H9 (cell line): ENCODE data around the gene ATF5. TPM values are rescaled to one million over a fixed set of nuclear protein-coding genes. Genes with fewer than 3 reads are reported as not detected.

Source experiments
- DNase-seq: peaks from one replicate; pipeline ENCODE4 v3.0.0-alpha.2; 2017
- H2AFZ ChIP-seq: one replicate; pipeline ENCODE4 v1.6.1; 2013; ENCODE audit warnings: mild to moderate bottlenecking, low read length, control low read depth, moderate library complexity
- H2AK5ac ChIP-seq: 2 replicates; pipeline ENCODE4 v1.6.1; 2013; ENCODE audit warnings: low read length, control low read depth, mixed read lengths; ENCODE audit not compliant: insufficient read length
- H2BK120ac ChIP-seq: one replicate; pipeline ENCODE4 v1.6.1; 2013; ENCODE audit warnings: low read depth, mild to moderate bottlenecking, low read length, control low read depth, inconsistent platforms; ENCODE audit not compliant: poor library complexity, severe bottlenecking
- H2BK12ac ChIP-seq: 2 replicates; pipeline ENCODE4 v1.6.1; 2013; ENCODE audit warnings: low read length, control low read depth, mixed read lengths, low read depth; ENCODE audit not compliant: insufficient read length
- H2BK15ac ChIP-seq: 2 replicates; pipeline ENCODE4 v1.6.1; 2013; ENCODE audit warnings: low read depth, low read length, control low read depth
- H2BK20ac ChIP-seq: one replicate; pipeline ENCODE4 v1.6.1; 2013; ENCODE audit warnings: low read depth, mild to moderate bottlenecking, low read length, control low read depth, inconsistent platforms; ENCODE audit not compliant: poor library complexity, severe bottlenecking
- H2BK5ac ChIP-seq: 2 replicates; pipeline ENCODE4 v1.6.1; 2013; ENCODE audit warnings: low read length, control low read depth, mixed read lengths; ENCODE audit not compliant: insufficient read length
- H3K14ac ChIP-seq: 2 replicates; pipeline ENCODE4 v1.6.1; 2013; ENCODE audit warnings: low read length, control low read depth; ENCODE audit not compliant: insufficient read depth
- H3K18ac ChIP-seq: 2 replicates; pipeline ENCODE4 v1.6.1; 2013; ENCODE audit warnings: low read depth, mild to moderate bottlenecking, mixed read lengths, low read length, control low read depth; ENCODE audit not compliant: insufficient read length
- H3K23ac ChIP-seq: 2 replicates; pipeline ENCODE4 v1.6.1; 2013; ENCODE audit warnings: low read length, control low read depth, mixed read lengths, low read depth; ENCODE audit not compliant: insufficient read length
- H3K23me2 ChIP-seq: 2 replicates; pipeline ENCODE4 v1.6.1; 2013; ENCODE audit warnings: low read depth, mild to moderate bottlenecking, mixed read lengths, low read length, control low read depth; ENCODE audit not compliant: insufficient read length, poor library complexity, severe bottlenecking
- H3K27ac ChIP-seq: 2 replicates; pipeline ENCODE4 v1.5.1; 2013; ENCODE audit warnings: low read length, control low read depth, mixed read lengths, low read depth; ENCODE audit not compliant: insufficient read length
- H3K27me3 ChIP-seq: 2 replicates; pipeline ENCODE4 v1.6.1; 2013; ENCODE audit warnings: low read length, control low read depth, inconsistent platforms; ENCODE audit not compliant: insufficient read depth
- H3K4ac ChIP-seq: 2 replicates; pipeline ENCODE4 v1.6.1; 2013; ENCODE audit warnings: low read depth, mild to moderate bottlenecking, control low read depth, inconsistent platforms, low read length, moderate library complexity
- H3K4me1 ChIP-seq: 2 replicates; pipeline ENCODE4 v1.6.1; 2013; ENCODE audit warnings: low read length, control low read depth, inconsistent platforms; ENCODE audit not compliant: insufficient read depth
- H3K4me2 ChIP-seq: 2 replicates; pipeline ENCODE4 v1.6.1; 2013; ENCODE audit warnings: low read length, control low read depth, mixed read lengths; ENCODE audit not compliant: insufficient read length, insufficient read depth
- H3K56ac ChIP-seq: 2 replicates; pipeline ENCODE4 v1.6.1; 2013; ENCODE audit warnings: low read depth, mild to moderate bottlenecking, mixed read lengths, low read length, control low read depth; ENCODE audit not compliant: insufficient read length
- H3K79me1 ChIP-seq: 2 replicates; pipeline ENCODE4 v1.6.1; 2013; ENCODE audit warnings: low read depth, mild to moderate bottlenecking, moderate library complexity, low read length, control low read depth, inconsistent platforms; ENCODE audit not compliant: insufficient read depth, poor library complexity, severe bottlenecking
- H3K79me2 ChIP-seq: 2 replicates; pipeline ENCODE4 v1.6.1; 2013; ENCODE audit warnings: low read length, control low read depth, inconsistent platforms; ENCODE audit not compliant: insufficient read depth
- H3K9ac ChIP-seq: 2 replicates; pipeline ENCODE4 v1.6.1; 2013; ENCODE audit warnings: low read length, control low read depth, mixed read lengths; ENCODE audit not compliant: insufficient read length; ENCODE audit errors: extremely low read depth
- H3K9me3 ChIP-seq: one replicate; pipeline ENCODE4 v1.6.1; 2013; ENCODE audit warnings: low read depth, low read length, inconsistent platforms; ENCODE audit not compliant: control insufficient read depth
- H3T11ph ChIP-seq: one replicate; pipeline ENCODE4 v1.6.1; 2013; ENCODE audit warnings: mild to moderate bottlenecking, low read length, control low read depth, inconsistent platforms
- H4K20me1 ChIP-seq: one replicate; pipeline ENCODE4 v1.6.1; 2013; ENCODE audit not compliant: control insufficient read depth, insufficient read length, insufficient read depth
- H4K5ac ChIP-seq: 2 replicates; pipeline ENCODE4 v1.6.1; 2013; ENCODE audit warnings: low read depth, mild to moderate bottlenecking, mixed read lengths, low read length, control low read depth; ENCODE audit not compliant: insufficient read length
- H4K8ac ChIP-seq: replicated peaks from 2 replicates; pipeline ENCODE4 v1.6.1; 2013; ENCODE audit warnings: low read length, control low read depth, mixed read lengths, low read depth; ENCODE audit not compliant: insufficient read length
- H4K91ac ChIP-seq: 2 replicates; pipeline ENCODE4 v1.6.1; 2013; ENCODE audit warnings: low read depth, mild to moderate bottlenecking, moderate library complexity, mixed read lengths, low read length, control low read depth; ENCODE audit not compliant: insufficient read length
- H3K27ac Mint-ChIP-seq, 3 experiments: 2 replicates in 2 of 3; 3 replicates in 1 of 3; pipeline ENCODE4 v1.8.0; 2020 to 2021; ENCODE audit warnings: mixed read lengths in 3 of 3, mild to moderate bottlenecking in 1 of 3, moderate library complexity in 1 of 3
- H3K27me3 Mint-ChIP-seq: 2 replicates; pipeline ENCODE4 v1.8.0; 2021; ENCODE audit warnings: low read depth, mild to moderate bottlenecking, moderate library complexity, mixed read lengths
- H3K36me3 Mint-ChIP-seq, 3 experiments: 2 replicates in 2 of 3; 3 replicates in 1 of 3; pipeline ENCODE4 v1.8.0; 2020 to 2021; ENCODE audit warnings: low read depth in 3 of 3, mixed read lengths in 3 of 3; ENCODE audit not compliant: insufficient read depth in 1 of 3
- H3K4me1 Mint-ChIP-seq, 2 experiments: 2 replicates each; pipeline ENCODE4 v1.8.0; 2020; ENCODE audit warnings: mixed read lengths in 2 of 2
- H3K4me3 Mint-ChIP-seq, 2 experiments: 2 replicates in 1 of 2; 3 replicates in 1 of 2; pipeline ENCODE4 v1.8.0; 2020 to 2021; ENCODE audit warnings: mild to moderate bottlenecking in 2 of 2, mixed read lengths in 2 of 2, moderate library complexity in 1 of 2
- H3K9me3 Mint-ChIP-seq, 2 experiments: 2 replicates in 1 of 2; 3 replicates in 1 of 2; pipeline ENCODE4 v1.8.0; 2020; ENCODE audit warnings: mild to moderate bottlenecking in 2 of 2, mixed read lengths in 2 of 2, moderate library complexity in 1 of 2
- WGBS: extraction: QIAGEN DNeasy Blood & Tissue Kit; methylation state at CpG from one replicate; pipeline ENCODE4 v1.1.7; 2013; ENCODE audit warnings: missing lambda C conversion rate, low lambda C conversion rate, mixed read lengths; ENCODE audit not compliant: insufficient read length; ENCODE audit errors: extremely low coverage; 5-methylcytosine and 5-hydroxymethylcytosine counted together
- total RNA-seq: library from RNA; stranded (reverse); gene quantifications from 2 replicates; pipeline ENCODE4 v1.2.1, GENCODE V29; 2021
- TF ChIP-seq, protein P1 (sequence below): fragments of 200-600 bp; sonication (generic); conservative IDR thresholded peaks from 3 replicates; pipeline ENCODE4 v1.8.0; 2021; ENCODE audit warnings: antibody characterized with exemption, mild to moderate bottlenecking

The ATF5 gene
- total RNA-seq, 1 experiment from 2014 or later: 18.5 TPM

DNA sequence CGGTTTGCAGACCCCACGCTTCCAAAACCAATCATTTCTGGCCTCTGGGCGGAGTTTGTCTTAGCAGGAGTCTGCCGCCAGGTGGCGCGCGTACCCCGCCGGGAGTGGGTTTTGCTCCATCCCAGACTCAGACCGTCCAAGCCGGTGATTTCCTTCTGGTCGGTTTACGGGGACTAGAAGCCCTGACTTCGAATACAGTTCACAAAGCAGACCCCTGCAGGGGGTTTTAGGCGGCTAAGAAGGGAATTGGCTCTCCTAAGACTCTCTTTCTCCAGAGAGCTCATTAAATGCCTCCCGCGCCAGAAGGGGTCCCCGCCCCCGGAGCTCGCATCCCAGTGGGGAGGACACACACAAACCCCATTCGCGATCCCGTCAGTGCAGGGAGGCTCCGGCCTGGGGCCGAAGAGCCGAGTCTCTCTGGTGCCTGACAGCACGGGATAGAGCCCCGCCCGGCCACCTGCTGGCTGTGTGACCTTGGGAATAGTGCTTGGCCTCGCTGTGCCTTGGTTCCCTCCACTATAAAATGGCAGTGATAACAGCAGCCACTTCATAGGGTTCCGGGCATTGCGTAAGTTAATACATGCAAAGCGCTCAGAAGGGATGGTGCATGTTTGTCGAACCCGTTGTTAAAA, 8.9 kb downstream of the ATF5 start:
- Histone ChIP-seq H3K56ac (no peak overlapping the region), H3K9me3 (no peaks in the 10 kb centered on the region), H2BK20ac (no peak overlapping the region), H3K9ac (no peak overlapping the region), H3K14ac (no peak overlapping the region), H3K27ac (no peak overlapping the region), H3K18ac (no peak overlapping the region), H2BK5ac (no peak overlapping the region), H3K4me2 (no peak overlapping the region), H4K5ac (no peak overlapping the region), H3K23me2 (no peaks in the 10 kb centered on the region), H3K23ac (no peak overlapping the region), H4K8ac (no peak overlapping the region), H3K4me1 (no peaks in the 10 kb centered on the region), H3T11ph (no peak overlapping the region), H3K4ac (no peak overlapping the region), H3K79me1 (no peaks in the 10 kb centered on the region), H4K20me1 (no peaks in the 10 kb centered on the region), H2BK15ac (no peak overlapping the region), H2BK120ac (no peak overlapping the region), H2AFZ (no peak overlapping the region), H2AK5ac (no peak overlapping the region), H3K27me3 (no peaks in the 10 kb centered on the region), H2BK12ac (no peak overlapping the region), H4K91ac (no peak overlapping the region), H3K79me2 (no peaks in the 10 kb centered on the region)
- peaks cover 4 to 6% (median 6%) of the 10 kb centered on the region in 3 experiments; a peak in 5 of 7 replicates for H3K36me3 Mint-ChIP-seq
- H3K4me1 Mint-ChIP-seq: peaks cover 0 to 6% of the 10 kb centered on the region in 2 experiments; a peak in 2 of 4 replicates
- TF ChIP-seq, protein P1, sequence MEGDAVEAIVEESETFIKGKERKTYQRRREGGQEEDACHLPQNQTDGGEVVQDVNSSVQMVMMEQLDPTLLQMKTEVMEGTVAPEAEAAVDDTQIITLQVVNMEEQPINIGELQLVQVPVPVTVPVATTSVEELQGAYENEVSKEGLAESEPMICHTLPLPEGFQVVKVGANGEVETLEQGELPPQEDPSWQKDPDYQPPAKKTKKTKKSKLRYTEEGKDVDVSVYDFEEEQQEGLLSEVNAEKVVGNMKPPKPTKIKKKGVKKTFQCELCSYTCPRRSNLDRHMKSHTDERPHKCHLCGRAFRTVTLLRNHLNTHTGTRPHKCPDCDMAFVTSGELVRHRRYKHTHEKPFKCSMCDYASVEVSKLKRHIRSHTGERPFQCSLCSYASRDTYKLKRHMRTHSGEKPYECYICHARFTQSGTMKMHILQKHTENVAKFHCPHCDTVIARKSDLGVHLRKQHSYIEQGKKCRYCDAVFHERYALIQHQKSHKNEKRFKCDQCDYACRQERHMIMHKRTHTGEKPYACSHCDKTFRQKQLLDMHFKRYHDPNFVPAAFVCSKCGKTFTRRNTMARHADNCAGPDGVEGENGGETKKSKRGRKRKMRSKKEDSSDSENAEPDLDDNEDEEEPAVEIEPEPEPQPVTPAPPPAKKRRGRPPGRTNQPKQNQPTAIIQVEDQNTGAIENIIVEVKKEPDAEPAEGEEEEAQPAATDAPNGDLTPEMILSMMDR: peak; percentile 98
- no peak overlapping the region for H3K27ac Mint-ChIP-seq
- peak overlapping the region; percentile 7 to 65; a peak in 3 of 5 replicates for H3K4me3 Mint-ChIP-seq
- peaks cover 10% of the 10 kb centered on the region for H3K27me3 Mint-ChIP-seq
- DNase-seq: peak; percentile 84
- no CpG with 5 or more reads among the region's 35 CpGs for WGBS
- H3K9me3 Mint-ChIP-seq: no peaks in the 10 kb centered on the region
